ENCODE data around the gene ERAP2. TPM values are rescaled to one million over a fixed set of nuclear protein-coding genes. Genes with fewer than 3 reads are reported as not detected.
"Not testable (repeated sequence)": the region's sequence is repeated elsewhere in the genome, so short reads cannot be mapped to it uniquely, and the experiment has no call there.

The ERAP2 gene
- total RNA-seq, 2 donors from 2014 or later = 34.4 to 87.8 TPM

DNA sequence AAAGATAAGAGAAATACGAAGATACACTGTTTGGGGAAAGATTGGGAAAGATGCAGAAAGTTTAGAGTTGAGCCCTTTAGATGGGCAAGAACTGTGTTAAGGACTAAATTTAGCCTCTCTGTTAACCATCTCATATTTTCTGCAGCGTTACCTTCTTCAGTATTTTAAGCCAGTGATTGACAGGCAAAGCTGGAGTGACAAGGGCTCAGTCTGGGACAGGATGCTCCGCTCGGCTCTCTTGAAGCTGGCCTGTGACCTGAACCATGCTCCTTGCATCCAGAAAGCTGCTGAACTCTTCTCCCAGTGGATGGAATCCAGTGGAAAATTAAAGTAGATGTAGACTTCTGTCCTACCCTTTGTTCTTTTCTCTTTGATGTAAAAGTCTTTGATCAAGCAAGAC, 33.1 kb downstream of the ERAP2 start:
- H3K27ac Mint-ChIP-seq = peak overlapping the region in 1 of 2 donors; percentile 2
- H3K36me3 Mint-ChIP-seq = peaks cover 15 to 27% of the 10 kb centered on the region in 2 donors
- DNase-seq (ENCODE audit: low spot score in 2 of 2) = no peak
- ATAC-seq = no peak
- no peaks in the 10 kb centered on the region for H3K9me3 Mint-ChIP-seq

DNA sequence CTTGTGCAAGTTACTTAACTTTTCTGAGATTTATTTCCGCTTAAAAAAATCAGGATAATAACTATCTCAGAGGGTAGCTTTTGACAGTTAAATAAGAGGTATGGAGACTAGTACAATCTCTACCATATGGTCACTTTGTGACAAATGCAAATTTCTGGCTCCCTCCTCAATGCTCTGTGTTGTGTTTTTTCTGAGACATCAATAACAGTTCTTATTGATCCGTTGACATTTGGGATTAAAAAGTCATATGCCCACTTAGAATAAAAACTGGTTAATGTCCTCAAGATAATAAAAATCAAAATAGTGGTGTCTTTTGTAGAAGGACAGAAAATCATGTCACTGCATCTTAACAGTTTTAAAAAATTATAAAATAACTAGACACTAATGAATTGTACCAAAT, 34.8 kb downstream of the ERAP2 start:
- Mint-ChIP-seq H3K9me3 (no peaks in the 10 kb centered on the region), H3K36me3 (peaks cover 17 to 36% of the 10 kb centered on the region in 2 donors), H3K27ac (no peak overlapping the region)
- no peak for ATAC-seq
- DNase-seq (ENCODE audit: low spot score in 2 of 2) = no peak

DNA sequence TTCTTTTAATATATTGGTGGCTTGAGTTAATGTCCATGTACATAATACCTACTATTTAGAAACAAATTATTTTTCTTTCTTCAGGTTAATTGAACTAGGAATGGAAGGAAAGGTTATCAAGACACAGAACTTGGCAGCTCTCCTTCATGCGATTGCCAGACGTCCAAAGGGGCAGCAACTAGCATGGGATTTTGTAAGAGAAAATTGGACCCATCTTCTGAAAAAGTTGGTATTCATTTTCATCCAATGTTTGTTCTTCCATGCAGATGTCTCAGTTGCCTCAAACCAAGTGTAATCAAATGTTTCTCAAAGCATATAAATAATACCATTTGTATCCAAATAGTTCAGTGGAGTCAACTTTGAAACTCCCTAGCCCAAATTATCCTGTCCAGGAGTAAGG, 36.9 kb downstream of the ERAP2 start:
- Mint-ChIP-seq H3K9me3 (no peaks in the 10 kb centered on the region), H3K36me3 (peaks cover 24 to 52% of the 10 kb centered on the region in 2 donors), H3K27ac (no peak overlapping the region)
- DNase-seq (ENCODE audit: low spot score in 2 of 2) = no peak
- no peak for ATAC-seq

DNA sequence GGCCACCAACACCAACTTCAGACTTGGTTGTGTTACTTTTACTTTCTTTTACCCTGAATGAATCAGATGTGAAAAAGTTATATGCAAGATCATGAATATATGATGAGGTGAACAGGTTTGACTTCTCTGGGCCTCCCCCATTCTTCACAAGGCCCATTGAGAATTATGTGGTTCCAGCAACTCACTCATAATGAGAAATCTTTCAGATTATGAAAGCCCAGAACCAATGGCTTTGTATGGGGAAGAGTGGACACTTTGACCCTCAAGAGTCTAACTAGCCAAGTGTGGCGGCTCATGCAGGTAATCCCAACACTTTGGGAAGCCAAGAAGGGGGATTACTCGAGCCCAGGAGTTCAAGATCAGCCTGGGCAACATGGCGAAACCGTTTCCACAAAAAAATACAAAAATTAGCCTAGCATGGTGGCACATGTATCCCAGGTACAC, 43.5 kb downstream of the ERAP2 start:
- DNase-seq (ENCODE audit: low spot score in 2 of 2) = no peak
- peaks cover 7 to 44% of the 10 kb centered on the region in 2 donors for H3K36me3 Mint-ChIP-seq
- ATAC-seq = peak; percentile 92 to 97
- no peaks in the 10 kb centered on the region for H3K9me3 Mint-ChIP-seq
- H3K27ac Mint-ChIP-seq = no peak overlapping the region

DNA sequence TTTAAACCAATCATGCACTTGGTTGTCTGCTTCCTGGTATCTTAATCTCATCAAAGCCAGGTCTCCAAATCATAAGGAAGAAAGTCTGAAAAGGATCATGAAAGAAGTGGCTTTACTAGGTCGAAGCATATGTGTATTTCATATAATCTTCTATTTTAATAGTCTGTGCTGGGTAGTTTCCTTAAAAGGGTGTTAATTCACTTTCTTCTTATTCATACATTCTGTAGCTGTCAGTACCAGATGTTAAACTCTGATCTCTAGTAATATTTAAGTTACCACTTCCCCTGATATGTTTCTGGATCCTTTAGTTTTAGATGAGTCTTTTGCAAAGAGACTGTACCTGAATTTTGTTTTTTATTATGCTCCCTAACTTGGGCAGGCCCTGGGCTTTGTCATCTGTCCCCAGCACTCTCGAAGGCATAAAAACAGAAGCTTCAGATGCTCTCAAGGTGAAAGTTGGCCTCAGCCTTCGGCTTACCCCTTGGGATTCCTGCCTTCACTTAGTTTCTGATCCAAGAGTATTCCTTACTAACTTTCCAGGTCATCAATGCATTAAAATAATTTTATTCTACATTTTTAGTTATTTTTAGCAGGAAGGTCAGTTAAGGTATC, 44.5 kb downstream of the ERAP2 start:
- H3K9me3 Mint-ChIP-seq = no peaks in the 10 kb centered on the region
- H3K27ac Mint-ChIP-seq = no peak overlapping the region
- DNase-seq (ENCODE audit: low spot score in 2 of 2) = no peak
- H3K36me3 Mint-ChIP-seq = peaks cover 7 to 46% of the 10 kb centered on the region in 2 donors
- no peak for ATAC-seq

DNA sequence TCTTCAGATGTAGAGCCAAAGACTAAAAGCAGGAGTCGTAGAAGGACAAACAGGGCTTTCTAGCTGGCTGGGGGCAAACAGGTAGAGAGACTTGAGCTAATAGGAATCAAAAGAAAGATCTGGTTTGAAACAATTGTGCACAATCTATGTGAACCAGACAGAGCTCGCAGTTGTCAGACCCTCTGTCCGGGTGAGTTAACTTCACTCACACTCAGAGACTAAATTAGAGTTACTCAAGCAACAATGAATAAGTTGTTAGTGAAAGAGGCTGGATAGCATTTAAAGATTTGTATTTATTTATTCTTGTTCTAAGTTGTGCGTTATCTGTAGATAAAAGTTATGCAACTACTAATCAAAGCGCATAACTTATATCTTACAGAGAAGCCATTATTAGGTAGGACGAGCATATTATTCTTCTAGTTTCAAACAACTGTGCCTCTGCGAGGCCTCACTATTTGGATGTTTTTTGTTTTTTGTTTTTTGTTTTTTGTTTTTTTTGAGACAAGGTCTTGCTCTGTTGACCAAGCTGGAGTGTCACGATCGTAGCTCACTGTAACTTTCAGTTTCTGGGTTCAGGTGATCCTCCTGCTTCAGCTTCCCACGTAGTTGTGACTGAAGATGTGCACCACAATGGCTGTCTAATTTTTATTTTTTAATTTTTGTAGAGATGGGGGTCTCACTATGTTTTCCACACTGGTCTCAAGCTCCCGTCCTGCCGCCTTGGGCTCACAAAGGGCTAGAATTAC, 46.4 kb downstream of the ERAP2 start:
- H3K9me3 Mint-ChIP-seq = no peaks in the 10 kb centered on the region
- DNase-seq (ENCODE audit: low spot score in 2 of 2) (no peak), ATAC-seq (no peak)
- peaks cover under 1 to 28% of the 10 kb centered on the region in 2 donors for H3K36me3 Mint-ChIP-seq
- peak overlapping the region in 1 of 2 donors; percentile 15 for H3K27ac Mint-ChIP-seq

DNA sequence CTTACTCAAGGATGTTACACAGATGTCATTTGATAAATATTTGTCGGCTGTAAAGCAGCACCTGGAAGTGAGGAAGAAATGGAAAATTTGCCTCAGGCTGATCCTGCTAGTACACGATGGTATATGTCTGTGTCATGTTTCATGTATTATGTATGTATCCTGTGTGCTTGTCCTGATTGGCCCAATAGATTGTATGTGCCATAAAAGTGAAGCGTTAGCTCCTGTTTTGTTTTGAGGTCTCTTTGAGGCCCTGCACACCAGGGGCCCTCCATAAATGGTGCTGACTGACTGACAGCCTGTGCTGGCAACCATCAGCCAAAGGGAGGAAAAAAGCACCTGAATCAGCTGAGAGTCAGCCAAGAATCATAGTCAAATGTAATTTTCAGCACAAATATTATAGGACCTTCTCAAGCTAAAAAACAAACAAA, 47.7 kb downstream of the ERAP2 start:
- H3K9me3 Mint-ChIP-seq = no peaks in the 10 kb centered on the region
- ATAC-seq (peak; percentile 15 to 53), DNase-seq (ENCODE audit: low spot score in 2 of 2) (no peak)
- H3K36me3 Mint-ChIP-seq = peaks cover 0 to 17% of the 10 kb centered on the region in 2 donors
- H3K27ac Mint-ChIP-seq = peak overlapping the region; percentile 61 to 92

DNA sequence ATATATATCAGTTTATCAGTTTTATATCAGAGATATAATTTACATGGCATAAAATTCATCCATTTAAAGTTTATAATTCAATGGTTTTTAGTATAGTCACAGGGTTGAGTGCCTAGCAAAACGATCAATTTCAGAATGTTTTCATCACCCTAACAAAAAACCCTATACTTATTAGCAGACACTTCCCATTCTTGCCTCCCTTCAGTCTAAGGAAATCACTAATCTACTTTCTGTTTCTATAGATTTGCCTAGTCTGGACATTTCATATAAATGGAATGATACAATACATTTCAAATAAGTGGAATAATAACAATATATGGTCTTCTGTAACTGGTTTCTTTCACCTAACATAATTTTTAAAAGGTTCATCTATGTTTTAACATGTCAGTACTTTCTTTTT, 50.0 kb downstream of the ERAP2 start:
- H3K36me3 Mint-ChIP-seq = peaks cover 0 to 10% of the 10 kb centered on the region in 2 donors
- no peak for ATAC-seq
- no peak for DNase-seq (ENCODE audit: low spot score in 2 of 2)
- no peak overlapping the region for H3K27ac Mint-ChIP-seq
- H3K9me3 Mint-ChIP-seq = peaks cover 0 to 5% of the 10 kb centered on the region in 2 donors

DNA sequence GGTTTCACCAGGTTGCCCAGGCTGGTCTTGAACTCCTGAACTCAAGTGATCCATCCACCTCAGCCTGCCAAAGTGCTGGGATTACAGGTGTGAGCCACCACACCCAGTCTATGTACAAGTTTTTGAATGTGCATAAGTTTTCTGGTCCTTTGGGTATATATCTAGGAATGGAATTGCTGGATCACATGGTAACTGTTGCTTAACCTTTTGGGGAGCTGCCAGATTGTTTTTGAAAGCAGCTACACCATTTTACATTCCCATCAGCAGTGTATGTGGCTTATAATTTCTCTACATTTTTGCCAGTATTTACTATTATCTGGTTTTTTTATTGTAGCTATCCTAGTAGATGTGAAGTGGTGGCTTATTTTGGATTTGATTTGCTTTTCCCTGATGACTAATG, 50.7 kb downstream of the ERAP2 start:
- Mint-ChIP-seq H3K9me3 (peaks cover 0 to 5% of the 10 kb centered on the region in 2 donors), H3K27ac (no peak overlapping the region), H3K36me3 (peaks cover 0 to 10% of the 10 kb centered on the region in 2 donors)
- ATAC-seq (no peak), DNase-seq (ENCODE audit: low spot score in 2 of 2) (no peak)

DNA sequence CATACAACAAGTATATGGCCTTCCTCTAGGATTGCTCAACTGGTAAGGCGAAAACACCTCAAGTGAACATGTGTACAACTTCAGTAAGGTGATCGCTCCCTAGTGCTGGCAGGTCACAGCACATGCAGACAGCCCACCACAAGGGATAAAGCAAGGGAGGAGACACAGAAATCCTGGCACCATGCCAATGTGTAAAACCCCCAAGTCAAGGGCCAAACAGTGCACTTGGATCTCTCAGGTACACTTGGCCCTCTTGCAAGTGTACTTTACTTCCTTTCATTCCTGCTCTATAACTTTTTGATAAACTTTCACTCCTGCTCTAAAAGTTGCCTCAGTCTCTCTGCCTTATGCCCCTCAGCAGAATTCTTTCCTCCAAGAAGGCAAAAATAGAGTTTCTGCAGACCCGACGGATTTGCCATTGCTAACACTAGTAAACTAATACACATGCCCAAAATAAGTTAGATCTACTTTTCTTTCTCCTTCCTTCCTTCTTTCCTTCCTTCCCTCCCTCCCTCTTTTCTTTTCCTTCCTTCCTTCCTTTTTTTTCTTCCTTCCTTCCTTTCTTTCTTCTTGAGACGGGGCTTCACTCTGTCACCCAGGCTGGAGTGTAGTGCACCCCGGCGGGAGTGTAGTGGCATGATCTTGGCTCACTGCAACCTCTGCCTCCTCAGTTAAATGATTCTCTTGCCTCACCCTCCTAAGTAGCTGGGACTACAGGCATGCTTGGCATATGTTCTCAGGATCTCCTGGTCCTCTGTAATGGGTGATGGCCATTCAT, 52.8 kb downstream of the ERAP2 start:
- Mint-ChIP-seq H3K9me3 (peaks cover 0 to 5% of the 10 kb centered on the region in 2 donors), H3K36me3 (peaks cover 9% of the 10 kb centered on the region in 2 donors), H3K27ac (peak overlapping the region in 1 of 2 donors; percentile 3)
- ATAC-seq (no peak), DNase-seq (ENCODE audit: low spot score in 2 of 2) (no peak)

DNA sequence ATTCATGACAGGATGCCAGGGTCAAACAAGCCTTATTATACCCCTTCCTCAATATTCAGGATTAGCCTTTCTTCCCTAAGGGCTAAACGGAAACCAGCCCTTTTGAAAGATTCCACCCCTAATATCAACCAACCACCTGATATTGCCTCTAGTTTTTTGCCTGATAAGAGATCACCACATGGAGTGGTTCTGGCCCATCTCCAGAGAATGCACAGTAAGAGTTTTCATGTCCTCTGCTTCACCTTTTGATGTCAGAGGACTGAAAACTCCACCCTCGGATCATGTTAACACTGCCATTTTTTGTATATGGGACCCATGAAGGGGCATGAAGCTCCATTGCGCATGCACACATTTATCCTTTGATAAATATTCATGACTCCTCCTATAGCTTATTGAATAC, 53.8 kb downstream of the ERAP2 start:
- ATAC-seq = no peak
- H3K27ac Mint-ChIP-seq = no peak overlapping the region

DNA sequence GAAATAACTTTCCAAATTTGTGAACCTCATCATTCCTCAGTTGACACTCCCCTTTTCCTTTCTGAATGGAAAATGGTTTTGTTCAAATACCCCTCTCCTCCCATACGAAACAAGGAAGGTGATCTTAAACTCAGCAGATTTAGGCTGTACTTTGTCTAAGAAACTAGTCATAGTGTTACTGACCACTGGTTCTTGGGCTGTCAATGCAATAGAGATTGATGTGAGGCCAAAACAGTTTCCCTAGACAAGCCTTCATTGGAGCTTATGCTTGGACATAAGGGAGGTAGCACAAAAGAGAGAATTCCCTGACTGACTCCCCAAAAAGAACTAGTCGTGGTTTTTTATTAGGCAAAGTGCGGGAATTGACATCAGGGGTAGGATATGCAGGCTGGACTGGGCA, 54.3 kb downstream of the ERAP2 start:
- DNase-seq (ENCODE audit: low spot score in 2 of 2) (no peak), ATAC-seq (no peak)
- H3K9me3 Mint-ChIP-seq = peaks cover 0 to 5% of the 10 kb centered on the region in 2 donors
- peaks cover 3 to 18% of the 10 kb centered on the region in 2 donors for H3K36me3 Mint-ChIP-seq
- peak overlapping the region in 1 of 2 donors; percentile 6 for H3K27ac Mint-ChIP-seq

More for the DNA sequence above, 53.8 kb downstream of the ERAP2 start:
- DNase-seq (ENCODE audit: low spot score in 2 of 2) = no peak
- Mint-ChIP-seq H3K36me3 (peaks cover 6 to 14% of the 10 kb centered on the region in 2 donors), H3K9me3 (peaks cover 0 to 5% of the 10 kb centered on the region in 2 donors)

DNA sequence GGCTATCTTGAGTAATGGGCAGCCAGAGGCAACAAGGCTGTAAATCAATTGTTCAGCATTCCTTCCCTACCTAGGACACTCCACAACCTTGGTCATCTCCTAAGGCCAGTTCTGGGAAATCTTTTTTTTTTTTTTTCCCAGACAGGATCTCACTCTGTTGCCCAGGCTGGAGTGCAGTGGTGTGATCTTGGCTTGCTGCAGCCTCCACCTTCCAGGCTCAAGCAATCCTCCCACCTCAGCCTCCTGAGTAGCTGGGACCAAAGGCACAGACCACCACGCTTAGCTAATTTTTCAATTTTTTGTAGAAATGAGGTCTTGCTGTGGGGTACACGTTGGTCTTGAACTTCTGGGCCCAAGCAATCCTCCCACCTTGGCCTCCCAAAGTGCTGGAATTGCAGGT, 54.7 kb downstream of the ERAP2 start:
- not testable (repeated sequence) for H3K27ac Mint-ChIP-seq; H3K9me3 Mint-ChIP-seq; ATAC-seq; DNase-seq (ENCODE audit: low spot score in 2 of 2)
- peaks cover 0 to 19% of the 10 kb centered on the region in 2 donors for H3K36me3 Mint-ChIP-seq

DNA sequence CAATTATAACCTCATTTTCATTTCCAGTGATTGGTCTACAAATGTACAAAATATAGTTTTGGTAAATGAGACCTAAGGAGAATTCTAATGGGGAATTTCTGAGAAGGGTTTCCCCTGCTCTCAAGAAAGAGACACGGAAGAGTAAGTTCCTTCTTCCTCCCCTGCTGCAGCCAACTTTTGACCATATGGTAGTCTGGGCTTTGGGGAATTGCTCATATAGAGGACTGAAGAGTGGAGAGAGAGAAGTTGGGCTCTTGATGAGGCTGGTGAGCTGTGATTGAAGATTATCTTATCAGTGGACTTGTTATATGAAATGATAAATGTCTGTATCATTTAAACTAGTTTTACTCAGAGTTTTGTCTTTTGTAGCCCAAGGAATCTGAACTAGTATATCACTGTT, 55.3 kb downstream of the ERAP2 start:
- ATAC-seq (no peak), DNase-seq (ENCODE audit: low spot score in 2 of 2) (no peak)
- Mint-ChIP-seq H3K9me3 (peaks cover 0 to 5% of the 10 kb centered on the region in 2 donors), H3K36me3 (peaks cover 3 to 21% of the 10 kb centered on the region in 2 donors), H3K27ac (no peak overlapping the region)

DNA sequence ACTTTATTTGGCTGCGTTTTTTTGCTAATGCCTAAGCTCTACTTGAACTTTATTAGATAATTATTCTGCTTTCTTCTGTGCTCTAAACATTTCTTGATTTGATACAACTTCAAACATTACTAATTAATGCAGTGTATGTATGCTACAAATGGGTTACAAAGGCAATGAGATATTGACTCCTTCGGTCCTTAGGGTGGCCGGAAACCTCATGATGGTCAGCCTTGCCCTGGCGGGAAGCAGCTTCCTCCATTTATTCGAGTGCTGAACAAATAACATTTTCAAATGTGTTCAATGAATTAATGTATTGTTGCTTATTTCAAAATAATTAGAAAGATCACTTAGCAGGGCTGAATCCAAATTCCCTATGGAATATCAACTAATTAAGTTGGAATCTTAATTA, 55.7 kb downstream of the ERAP2 start:
- no peak for DNase-seq (ENCODE audit: low spot score in 2 of 2)
- Mint-ChIP-seq H3K36me3 (peaks cover 7 to 24% of the 10 kb centered on the region in 2 donors), H3K9me3 (peaks cover 0 to 5% of the 10 kb centered on the region in 2 donors), H3K27ac (no peak overlapping the region)
- ATAC-seq = no peak

DNA sequence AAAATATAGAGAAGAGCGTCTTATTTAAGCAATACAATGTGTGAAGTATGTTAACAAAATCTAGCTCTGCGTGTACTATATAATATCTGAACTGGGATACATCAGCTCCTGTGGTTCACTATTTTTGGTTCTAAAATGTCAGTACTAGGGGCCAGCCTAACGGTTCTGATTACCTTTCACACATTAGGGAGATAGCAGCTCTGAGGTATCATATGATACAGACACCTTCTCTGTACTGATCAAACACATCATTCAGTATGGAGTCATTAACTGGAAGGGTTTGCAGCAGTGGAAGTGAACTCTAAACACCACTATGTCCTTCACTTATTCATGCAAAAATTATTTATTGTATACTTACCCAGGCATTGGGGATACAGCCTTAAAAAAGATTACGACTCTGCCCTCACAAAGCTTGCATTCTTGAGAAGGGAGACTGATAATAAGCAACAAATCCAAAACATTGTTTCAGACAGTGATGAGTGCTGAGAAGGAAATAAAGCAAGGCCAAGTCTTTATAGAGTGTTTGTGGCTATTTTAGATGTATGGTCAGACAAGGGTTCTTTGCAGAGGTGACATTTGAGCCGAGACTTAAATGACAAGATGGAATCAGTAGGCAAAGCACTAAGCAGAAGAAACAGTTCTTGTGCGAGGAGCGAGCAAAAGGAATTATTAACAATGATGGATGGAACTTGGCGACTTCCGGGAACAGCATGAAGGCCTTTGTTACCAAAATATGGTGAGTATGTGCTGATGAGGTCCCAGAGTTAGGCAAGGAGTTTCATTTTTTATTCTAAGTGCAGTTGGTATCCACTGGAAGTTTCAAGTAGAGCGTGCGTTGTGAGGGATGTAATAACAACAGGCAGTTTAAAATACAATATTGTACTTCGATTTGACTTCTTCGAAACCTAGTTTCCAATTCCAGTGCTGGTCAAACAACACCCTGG, 57.7 kb downstream of the ERAP2 start:
- peak overlapping the region; percentile 86 to 95 for H3K27ac Mint-ChIP-seq
- DNase-seq (ENCODE audit: low spot score in 2 of 2) = no peak
- ATAC-seq = no peak
- peaks cover 0 to 5% of the 10 kb centered on the region in 2 donors for H3K9me3 Mint-ChIP-seq
- H3K36me3 Mint-ChIP-seq = peaks cover 12 to 24% of the 10 kb centered on the region in 2 donors

Measured in activated naive CD4-positive, alpha-beta T cell treated with anti-CD3 and anti-CD28 coated beads, Interleukin-2, amount 50 U/mL, for 72 hours (primary cell).